ENCODE measurements around the gene SPATS2.
A peak's percentile ranks its signal among the peaks of the same experiment; 100 is the strongest.
"Not testable (repeated sequence)": the region's sequence is repeated elsewhere in the genome, so short reads cannot be mapped to it uniquely, and the experiment has no call there.

The SPATS2 gene

DNA sequence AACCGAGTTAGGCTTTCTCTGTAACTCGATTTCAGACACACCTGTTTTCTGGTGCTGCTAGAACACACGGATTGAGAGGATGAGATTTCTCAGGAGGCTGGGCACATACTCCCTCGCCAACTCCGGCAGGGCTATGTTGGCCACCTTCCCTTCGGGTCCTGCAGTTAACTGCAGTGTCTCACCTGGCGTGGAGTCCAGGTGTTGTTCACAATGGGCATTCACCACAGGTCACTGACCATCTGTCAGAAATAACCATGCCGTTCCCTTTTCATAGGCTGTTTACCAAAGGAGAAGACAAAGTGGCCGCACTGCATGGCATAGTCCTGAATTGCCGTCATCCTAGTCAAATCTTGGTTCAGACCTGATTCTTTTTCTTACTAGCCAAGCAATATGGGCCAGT lies 166.1 kb downstream of the SPATS2 start:
- peaks cover 12% of the 10 kb centered on the region for H3K27me3 ChIP-seq (ENCODE audit: insufficient read depth, low read length)
- H3K4me1 ChIP-seq (ENCODE audit: control insufficient read depth, insufficient read depth, low read length, unreplicated experiment): peaks cover 18% of the 10 kb centered on the region
- no peak overlapping the region for H3K4me3 ChIP-seq (ENCODE audit: low read depth, low read length)
- no peaks in the 10 kb centered on the region for H3K79me2 ChIP-seq (ENCODE audit: control insufficient read depth, insufficient read depth, low read length, unreplicated experiment)
- H3K36me3 ChIP-seq (ENCODE audit: insufficient read depth, low read length): no peaks in the 10 kb centered on the region
- no peak overlapping the region for H3K27ac ChIP-seq (ENCODE audit: low read depth, low read length)
- H2AFZ ChIP-seq (ENCODE audit: low read length, unreplicated experiment): no peak overlapping the region

- not testable (repeated sequence) for H3K27ac ChIP-seq (ENCODE audit: low read depth, low read length); H3K36me3 ChIP-seq (ENCODE audit: insufficient read depth, low read length); H3K79me2 ChIP-seq (ENCODE audit: control insufficient read depth, insufficient read depth, low read length, unreplicated experiment); H2AFZ ChIP-seq (ENCODE audit: low read length, unreplicated experiment); H3K4me3 ChIP-seq (ENCODE audit: low read depth, low read length)
- Histone ChIP-seq H3K4me1 (ENCODE audit: control insufficient read depth, insufficient read depth, low read length, unreplicated experiment) (peaks cover 19% of the 10 kb centered on the region), H3K27me3 (ENCODE audit: insufficient read depth, low read length) (peaks cover 16% of the 10 kb centered on the region)
These were observed 166.9 kb downstream of the SPATS2 start for GRCh38 chr12:49534122-49534521.

- Histone ChIP-seq H3K27ac (ENCODE audit: low read depth, low read length) (no peak overlapping the region), H2AFZ (ENCODE audit: low read length, unreplicated experiment) (no peak overlapping the region), H3K36me3 (ENCODE audit: insufficient read depth, low read length) (no peaks in the 10 kb centered on the region), H3K27me3 (ENCODE audit: insufficient read depth, low read length) (peaks cover 23% of the 10 kb centered on the region), H3K4me1 (ENCODE audit: control insufficient read depth, insufficient read depth, low read length, unreplicated experiment) (peaks cover 19% of the 10 kb centered on the region), H3K79me2 (ENCODE audit: control insufficient read depth, insufficient read depth, low read length, unreplicated experiment) (no peaks in the 10 kb centered on the region), H3K4me3 (ENCODE audit: low read depth, low read length) (no peak overlapping the region)
These were observed 167.5 kb downstream of the SPATS2 start for GRCh38 chr12:49534731-49535278.

DNA sequence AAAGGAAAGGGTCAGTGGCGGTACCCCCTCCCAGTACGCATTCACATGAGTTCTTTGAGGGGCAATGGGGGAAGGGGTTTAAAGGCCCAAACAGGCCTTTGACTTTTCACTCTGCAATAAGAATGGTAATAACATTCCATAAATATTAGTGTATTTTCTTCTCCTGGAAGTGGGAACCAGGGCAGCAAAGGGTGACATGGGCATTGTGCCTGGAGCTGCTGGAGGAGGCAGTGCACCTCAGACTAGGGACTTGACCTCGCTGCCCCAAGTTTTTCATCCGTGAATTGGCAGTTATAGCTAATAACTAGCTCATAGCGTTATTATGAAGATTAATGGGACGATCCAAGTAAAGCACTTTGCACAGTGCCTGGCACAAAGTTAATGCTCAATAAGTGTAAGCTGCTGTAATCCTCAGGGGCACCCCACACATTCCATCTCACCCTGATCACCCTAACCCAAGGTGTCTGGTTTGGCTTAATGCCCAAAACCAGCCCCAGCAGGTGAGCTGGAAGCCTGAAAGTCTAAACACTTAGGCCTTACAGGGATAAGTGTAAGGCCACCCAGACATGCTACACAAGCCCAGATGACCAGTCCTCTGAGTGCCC lies 168.8 kb downstream of the SPATS2 start:
- peaks cover 31% of the 10 kb centered on the region for H3K27me3 ChIP-seq (ENCODE audit: insufficient read depth, low read length)
- no peak overlapping the region for H3K27ac ChIP-seq (ENCODE audit: low read depth, low read length)
- H3K36me3 ChIP-seq (ENCODE audit: insufficient read depth, low read length): no peaks in the 10 kb centered on the region
- H3K4me3 ChIP-seq (ENCODE audit: low read depth, low read length): no peak overlapping the region
- peaks cover 19% of the 10 kb centered on the region for H3K4me1 ChIP-seq (ENCODE audit: control insufficient read depth, insufficient read depth, low read length, unreplicated experiment)
- no peak overlapping the region for H2AFZ ChIP-seq (ENCODE audit: low read length, unreplicated experiment)
- H3K79me2 ChIP-seq (ENCODE audit: control insufficient read depth, insufficient read depth, low read length, unreplicated experiment): no peaks in the 10 kb centered on the region

- no peak overlapping the region for H3K27ac ChIP-seq (ENCODE audit: low read depth, low read length)
These were observed 169.3 kb downstream of the SPATS2 start for GRCh38 chr12:49536526-49537071.

GRCh38 chr12:49537231-49537751 lies 170.0 kb downstream of the SPATS2 start:
- peak overlapping the region; percentile 33 for H2AFZ ChIP-seq (ENCODE audit: low read length, unreplicated experiment)

More at GRCh38 chr12:49536526-49537071, 169.3 kb downstream of the SPATS2 start:
- H3K4me1 ChIP-seq (ENCODE audit: control insufficient read depth, insufficient read depth, low read length, unreplicated experiment): peaks cover 19% of the 10 kb centered on the region
- no peak overlapping the region for H2AFZ ChIP-seq (ENCODE audit: low read length, unreplicated experiment)
- no peaks in the 10 kb centered on the region for H3K36me3 ChIP-seq (ENCODE audit: insufficient read depth, low read length)
- peaks cover 31% of the 10 kb centered on the region for H3K27me3 ChIP-seq (ENCODE audit: insufficient read depth, low read length)
- no peaks in the 10 kb centered on the region for H3K79me2 ChIP-seq (ENCODE audit: control insufficient read depth, insufficient read depth, low read length, unreplicated experiment)
- H3K4me3 ChIP-seq (ENCODE audit: low read depth, low read length): no peak overlapping the region

GRCh38 chr12:49537752-49538509 lies 170.7 kb downstream of the SPATS2 start:
- no peak overlapping the region for H3K27ac ChIP-seq (ENCODE audit: low read depth, low read length)
- H2AFZ ChIP-seq (ENCODE audit: low read length, unreplicated experiment): peak overlapping the region; percentile 33
- H3K27me3 ChIP-seq (ENCODE audit: insufficient read depth, low read length): peaks cover 31% of the 10 kb centered on the region
- H3K79me2 ChIP-seq (ENCODE audit: control insufficient read depth, insufficient read depth, low read length, unreplicated experiment): no peaks in the 10 kb centered on the region
- H3K4me3 ChIP-seq (ENCODE audit: low read depth, low read length): peak overlapping the region; percentile 72
- H3K4me1 ChIP-seq (ENCODE audit: control insufficient read depth, insufficient read depth, low read length, unreplicated experiment): peaks cover 19% of the 10 kb centered on the region
- H3K36me3 ChIP-seq (ENCODE audit: insufficient read depth, low read length): no peaks in the 10 kb centered on the region

More at GRCh38 chr12:49537231-49537751, 170.0 kb downstream of the SPATS2 start:
- H3K4me3 ChIP-seq (ENCODE audit: low read depth, low read length): peak overlapping the region; percentile 72
- peaks cover 19% of the 10 kb centered on the region for H3K4me1 ChIP-seq (ENCODE audit: control insufficient read depth, insufficient read depth, low read length, unreplicated experiment)
- H3K36me3 ChIP-seq (ENCODE audit: insufficient read depth, low read length): no peaks in the 10 kb centered on the region
- H3K79me2 ChIP-seq (ENCODE audit: control insufficient read depth, insufficient read depth, low read length, unreplicated experiment): no peaks in the 10 kb centered on the region
- H3K27ac ChIP-seq (ENCODE audit: low read depth, low read length): no peak overlapping the region
- peaks cover 31% of the 10 kb centered on the region for H3K27me3 ChIP-seq (ENCODE audit: insufficient read depth, low read length)

DNA sequence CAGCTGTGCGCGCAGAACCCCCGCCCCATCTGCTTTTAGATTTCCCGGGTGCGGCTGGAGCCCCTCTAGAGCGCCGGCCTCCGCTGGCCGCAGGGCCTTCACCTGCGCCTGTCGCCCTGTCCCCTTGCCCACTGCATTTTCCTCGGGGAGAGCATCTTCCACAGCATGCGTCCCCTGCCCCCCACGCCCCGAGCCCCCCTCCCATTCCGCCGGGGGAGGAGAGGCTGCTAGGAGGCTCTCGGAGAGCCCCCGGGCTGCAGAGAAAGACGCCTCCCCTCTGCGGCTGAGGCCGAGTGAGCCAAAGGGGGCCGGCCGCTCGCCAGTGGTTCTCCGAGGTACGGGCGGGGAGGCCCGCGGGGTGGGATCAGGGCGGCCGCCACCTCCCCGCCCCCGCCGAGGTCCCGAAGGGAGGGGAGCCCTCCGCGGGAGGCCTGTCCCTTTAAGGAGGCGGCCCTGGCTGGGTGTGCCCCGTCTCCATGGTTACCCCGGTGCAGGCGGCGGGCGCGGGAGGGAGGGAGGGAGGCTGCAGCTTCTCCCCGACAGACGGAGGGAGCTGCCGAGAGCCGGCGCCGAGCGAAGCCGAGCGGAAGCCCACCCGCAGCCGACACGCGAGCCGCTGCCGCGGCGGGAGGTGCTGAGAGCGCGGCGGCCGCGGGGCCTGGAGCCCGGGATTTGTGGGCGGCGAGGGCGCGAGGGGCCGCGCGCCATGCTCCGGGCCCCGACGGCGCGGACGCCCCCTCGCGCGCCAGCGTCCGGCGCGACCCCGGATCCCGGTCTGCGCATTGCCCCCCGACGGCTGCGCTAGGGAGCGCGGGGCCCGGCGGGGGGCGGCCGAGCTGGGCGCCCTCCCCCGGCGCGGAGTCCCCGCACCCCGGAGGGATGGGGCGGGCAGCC lies 171.5 kb downstream of the SPATS2 start, which contains the start of gene KCNH3:
KCNH3 (plus strand) TSS at position 521 of the 894 bp plus-strand sequence. CDS start 387 bp downstream, outside the sequence.
- H3K27ac ChIP-seq (ENCODE audit: low read depth, low read length): no peak within 1 kb of the TSS

DNA sequence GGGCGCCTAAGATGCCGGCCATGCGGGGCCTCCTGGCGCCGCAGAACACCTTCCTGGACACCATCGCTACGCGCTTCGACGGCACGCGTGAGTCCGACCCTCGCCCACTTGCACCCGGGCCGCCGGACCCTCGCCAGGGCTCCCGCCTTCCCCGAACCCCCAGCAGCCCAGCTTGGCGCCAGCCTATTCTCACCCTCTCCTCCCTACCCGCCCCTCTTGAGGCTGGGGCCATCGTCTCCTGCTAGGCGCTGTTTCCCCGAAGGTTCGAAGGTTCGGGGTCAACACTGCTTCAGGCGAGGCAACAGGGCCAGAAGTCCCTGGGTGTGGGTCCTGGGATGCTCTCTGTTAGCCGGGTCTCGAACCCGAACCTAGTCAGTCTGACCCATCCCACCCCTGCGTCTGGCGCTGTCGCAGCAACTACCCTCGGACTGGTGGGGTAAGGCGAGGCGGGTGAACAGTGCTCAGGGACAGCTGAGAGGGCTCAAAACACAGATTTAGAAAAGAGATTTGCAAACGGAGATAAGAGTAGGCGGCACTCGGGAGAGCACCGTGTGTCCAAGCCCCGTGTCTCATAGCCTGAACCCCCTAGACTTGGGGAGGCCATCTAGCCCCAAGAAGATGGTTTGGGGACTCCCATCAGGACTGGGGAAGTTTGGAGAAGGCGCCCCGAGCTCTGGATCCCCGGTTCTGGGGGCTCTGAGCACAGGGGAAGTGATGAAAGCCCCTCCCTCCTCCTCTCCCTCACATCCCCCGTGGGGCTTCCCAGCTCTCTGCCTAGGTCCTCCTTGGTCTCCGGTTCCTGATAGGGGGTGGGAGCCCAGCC lies 172.4 kb downstream of the SPATS2 start:
- Histone ChIP-seq H3K36me3 (ENCODE audit: insufficient read depth, low read length) (no peaks in the 10 kb centered on the region), H3K4me3 (ENCODE audit: low read depth, low read length) (no peak overlapping the region), H3K27me3 (ENCODE audit: insufficient read depth, low read length) (peaks cover 31% of the 10 kb centered on the region), H3K79me2 (ENCODE audit: control insufficient read depth, insufficient read depth, low read length, unreplicated experiment) (no peaks in the 10 kb centered on the region), H3K4me1 (ENCODE audit: control insufficient read depth, insufficient read depth, low read length, unreplicated experiment) (peaks cover 19% of the 10 kb centered on the region), H3K27ac (ENCODE audit: low read depth, low read length) (no peak overlapping the region), H2AFZ (ENCODE audit: low read length, unreplicated experiment) (no peak overlapping the region)

More for the DNA sequence above, 171.5 kb downstream of the SPATS2 start, which contains the start of gene KCNH3:
- Histone ChIP-seq H3K36me3 (ENCODE audit: insufficient read depth, low read length) (no peaks in the 10 kb centered on the region), H2AFZ (ENCODE audit: low read length, unreplicated experiment) (no peak within 1 kb of the TSS), H3K79me2 (ENCODE audit: control insufficient read depth, insufficient read depth, low read length, unreplicated experiment) (no peaks in the 10 kb centered on the region), H3K4me3 (ENCODE audit: low read depth, low read length) (peak within 1 kb of the TSS; percentile 72), H3K27me3 (ENCODE audit: insufficient read depth, low read length) (peaks cover 31% of the 10 kb centered on the region), H3K4me1 (ENCODE audit: control insufficient read depth, insufficient read depth, low read length, unreplicated experiment) (peaks cover 19% of the 10 kb centered on the region)

Measured in ACC112 (cell line).